GM21360 (cell line): Measurements from ENCODE around the gene ULK4.
"Not testable (repeated sequence)": the region's sequence is repeated elsewhere in the genome, so short reads cannot be mapped to it uniquely, and the experiment has no call there.

Experiments
- ATAC-seq: cut with Tn5 transposase; IDR thresholded peaks from one replicate; pipeline ENCODE4 v1.9.1; 2021; ENCODE audit warnings: mild to moderate bottlenecking, moderate library complexity; ENCODE audit not compliant: unreplicated experiment

The ULK4 gene

GRCh38 chr3:41874022-41874421 lies 87.9 kb downstream of the ULK4 start:
- no peak for ATAC-seq

- no peak for ATAC-seq
Observed at GRCh38 chr3:41872157-41872556, 89.7 kb downstream of the ULK4 start.

- no peak for ATAC-seq
Observed at GRCh38 chr3:41867533-41867932, 94.4 kb downstream of the ULK4 start.

- no peak for ATAC-seq
Observed at GRCh38 chr3:41866298-41866697, 95.6 kb downstream of the ULK4 start.

GRCh38 chr3:41863024-41863423 lies 98.9 kb downstream of the ULK4 start:
- ATAC-seq = no peak

- not testable (repeated sequence) for ATAC-seq
Observed at GRCh38 chr3:41860489-41860888, 101.4 kb downstream of the ULK4 start.

- no peak for ATAC-seq
Observed at GRCh38 chr3:41854956-41855355, 106.9 kb downstream of the ULK4 start.

- ATAC-seq = no peak
Observed at GRCh38 chr3:41853540-41854196, 108.2 kb downstream of the ULK4 start.

GRCh38 chr3:41848753-41849574 lies 112.9 kb downstream of the ULK4 start:
- ATAC-seq = no peak

- ATAC-seq = no peak
Observed at GRCh38 chr3:41847679-41848078, 114.2 kb downstream of the ULK4 start.

- ATAC-seq = no peak
Observed at GRCh38 chr3:41846850-41847249, 115.1 kb downstream of the ULK4 start.

- no peak for ATAC-seq
Observed at GRCh38 chr3:41845826-41846225, 116.1 kb downstream of the ULK4 start.

GRCh38 chr3:41844256-41844655 lies 117.6 kb downstream of the ULK4 start:
- ATAC-seq = not testable (repeated sequence)

- ATAC-seq = not testable (repeated sequence)
Observed at GRCh38 chr3:41840936-41841668, 120.8 kb downstream of the ULK4 start.

GRCh38 chr3:41836360-41837134 lies 125.4 kb downstream of the ULK4 start:
- no peak for ATAC-seq

GRCh38 chr3:41833628-41834027 lies 128.3 kb downstream of the ULK4 start:
- no peak for ATAC-seq

- ATAC-seq = no peak
Observed at GRCh38 chr3:41819236-41819635, 142.7 kb downstream of the ULK4 start.

GRCh38 chr3:41808618-41809017 lies 153.3 kb downstream of the ULK4 start:
- no peak for ATAC-seq

- no peak for ATAC-seq
Observed at GRCh38 chr3:41808152-41808551, 153.8 kb downstream of the ULK4 start.

GRCh38 chr3:41794748-41795589 lies 166.9 kb downstream of the ULK4 start:
- no peak for ATAC-seq
